ENCODE results near the gene ASCL5. TPM values are rescaled to one million over a fixed set of nuclear protein-coding genes. Genes with fewer than 3 reads are reported as not detected.

The ASCL5 gene
- total RNA-seq, 1 experiment from 2014 or later = 0.15 TPM

DNA sequence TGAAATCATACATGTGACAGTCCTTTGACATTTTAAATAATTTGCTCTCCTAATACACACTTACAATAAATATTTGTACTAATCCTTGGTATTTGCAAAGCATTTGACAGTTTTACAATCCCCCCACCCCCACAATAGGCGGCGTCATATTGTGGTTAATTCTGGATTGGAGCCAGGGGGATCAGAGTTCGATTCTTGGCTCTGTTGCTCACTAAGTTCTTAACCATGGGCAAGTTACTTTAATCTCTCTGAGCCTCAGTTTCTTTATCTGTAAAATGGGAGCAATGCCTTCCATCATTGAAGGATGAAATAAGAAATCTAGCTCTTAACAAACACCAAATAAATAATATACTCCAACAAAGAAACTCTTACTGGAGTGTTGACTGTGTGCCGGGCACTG is 38.6 kb downstream of the ASCL5 start:
- Histone ChIP-seq H4K91ac (ENCODE audit: insufficient read length, low read depth, low read length) (no peak overlapping the region), H2BK12ac (ENCODE audit: insufficient read length, low read depth, low read length) (no peak overlapping the region), H4K5ac (ENCODE audit: insufficient read length, low read depth, low read length) (no peak overlapping the region), H2BK120ac (ENCODE audit: low read depth, low read length, poor library complexity, severe bottlenecking) (no peak overlapping the region), H3K4me1 (ENCODE audit: insufficient read depth, low read length) (no peaks in the 10 kb centered on the region), H3T11ph (ENCODE audit: low read length) (no peak overlapping the region), H3K9ac (ENCODE audit: extremely low read depth, insufficient read length, low read length) (no peak overlapping the region), H3K14ac (ENCODE audit: insufficient read depth, low read length) (no peak overlapping the region), H3K27me3 (ENCODE audit: insufficient read depth, low read length) (no peaks in the 10 kb centered on the region), H2BK20ac (ENCODE audit: low read depth, low read length, poor library complexity, severe bottlenecking) (no peak overlapping the region), H3K9me3 (ENCODE audit: control insufficient read depth, low read depth, low read length) (no peaks in the 10 kb centered on the region), H3K56ac (ENCODE audit: insufficient read length, low read depth, low read length) (no peak overlapping the region), H4K8ac (replicated peaks; ENCODE audit: insufficient read length, low read depth, low read length) (no peak overlapping the region), H3K79me2 (ENCODE audit: insufficient read depth, low read length) (no peaks in the 10 kb centered on the region), H2BK15ac (ENCODE audit: low read depth, low read length) (no peak overlapping the region), H3K23me2 (ENCODE audit: insufficient read length, low read depth, low read length, poor library complexity, severe bottlenecking) (no peaks in the 10 kb centered on the region), H2AFZ (ENCODE audit: low read length) (no peak overlapping the region), H2BK5ac (ENCODE audit: insufficient read length, low read length) (no peak overlapping the region), H4K20me1 (ENCODE audit: control insufficient read depth, insufficient read depth, insufficient read length) (no peaks in the 10 kb centered on the region), H3K23ac (ENCODE audit: insufficient read length, low read depth, low read length) (no peak overlapping the region), H3K4me2 (ENCODE audit: insufficient read depth, insufficient read length, low read length) (no peak overlapping the region), H2AK5ac (ENCODE audit: insufficient read length, low read length) (no peak overlapping the region), H3K27ac (ENCODE audit: insufficient read length, low read depth, low read length) (no peak overlapping the region), H3K4ac (ENCODE audit: low read depth, low read length) (no peak overlapping the region), H3K18ac (ENCODE audit: insufficient read length, low read depth, low read length) (no peak overlapping the region), H3K79me1 (ENCODE audit: insufficient read depth, low read depth, low read length, poor library complexity, severe bottlenecking) (no peaks in the 10 kb centered on the region)
- DNase-seq = no peak
- Mint-ChIP-seq H3K4me1 (peaks cover 8 to 11% of the 10 kb centered on the region in 2 experiments), H3K27ac (no peak overlapping the region), H3K4me3 (no peak overlapping the region), H3K36me3 (ENCODE audit: insufficient read depth in 1 of 3, low read depth in 3 of 3) (no peaks in the 10 kb centered on the region), H3K27me3 (ENCODE audit: low read depth) (peaks cover 21% of the 10 kb centered on the region), H3K9me3 (no peaks in the 10 kb centered on the region; a peak in 1 of 5 replicates)
- WGBS (ENCODE audit: extremely low coverage, insufficient read length, low lambda C conversion rate) = no CpG with 5 or more reads among the region's 4 CpGs
- TF ChIP-seq, protein P1, sequence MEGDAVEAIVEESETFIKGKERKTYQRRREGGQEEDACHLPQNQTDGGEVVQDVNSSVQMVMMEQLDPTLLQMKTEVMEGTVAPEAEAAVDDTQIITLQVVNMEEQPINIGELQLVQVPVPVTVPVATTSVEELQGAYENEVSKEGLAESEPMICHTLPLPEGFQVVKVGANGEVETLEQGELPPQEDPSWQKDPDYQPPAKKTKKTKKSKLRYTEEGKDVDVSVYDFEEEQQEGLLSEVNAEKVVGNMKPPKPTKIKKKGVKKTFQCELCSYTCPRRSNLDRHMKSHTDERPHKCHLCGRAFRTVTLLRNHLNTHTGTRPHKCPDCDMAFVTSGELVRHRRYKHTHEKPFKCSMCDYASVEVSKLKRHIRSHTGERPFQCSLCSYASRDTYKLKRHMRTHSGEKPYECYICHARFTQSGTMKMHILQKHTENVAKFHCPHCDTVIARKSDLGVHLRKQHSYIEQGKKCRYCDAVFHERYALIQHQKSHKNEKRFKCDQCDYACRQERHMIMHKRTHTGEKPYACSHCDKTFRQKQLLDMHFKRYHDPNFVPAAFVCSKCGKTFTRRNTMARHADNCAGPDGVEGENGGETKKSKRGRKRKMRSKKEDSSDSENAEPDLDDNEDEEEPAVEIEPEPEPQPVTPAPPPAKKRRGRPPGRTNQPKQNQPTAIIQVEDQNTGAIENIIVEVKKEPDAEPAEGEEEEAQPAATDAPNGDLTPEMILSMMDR (conservative IDR thresholded peaks at IDR 0.05) = no peak
